Measurements from ENCODE around the gene MPG. TPM values are rescaled to one million over a fixed set of nuclear protein-coding genes. Genes with fewer than 3 reads are reported as not detected.
A peak's percentile ranks its signal among the peaks of the same experiment; 100 is the strongest.

Gene MPG
- total RNA-seq, 2 experiments from 2014 or later, result 53.1 to 58.7 TPM

GRCh38 chr16:53346-54236, 24.4 kb upstream of the MPG start, which contains the start of the genes POLR3K and SNRNP25:
Gene POLR3K (minus strand): TSS chr16:53608. CDS start chr16:53586, 22 bp downstream.
Gene SNRNP25 (plus strand): TSS chr16:53828. CDS start chr16:54017, 189 bp downstream.
- intact Hi-C loops (cut with micrococcal nuclease), result no loop called here
- H3K4me3 Mint-ChIP-seq, result peak within 1 kb of the TSS; percentile 87
- peaks cover 31% of the 10 kb centered on the region for H3K36me3 Mint-ChIP-seq

GRCh38 chr16:54237-54581, 23.8 kb upstream of the MPG start:
- H3K36me3 Mint-ChIP-seq, result peaks cover 31% of the 10 kb centered on the region
- CTCF ChIA-PET, result interaction anchor here (1.7 to 1.8 kb wide), 2 partner anchors 12 to 42 kb away, joined by 17 read pairs; no protein-coding TSS in a partner anchor
- H3K27ac Mint-ChIP-seq, result peak overlapping the region; percentile 28
- intact Hi-C loops (cut with micrococcal nuclease), result no loop called here
- peaks cover 27% of the 10 kb centered on the region for H3K4me1 Mint-ChIP-seq (ENCODE audit: low read depth)
- POLR2A ChIA-PET, result no interaction called here
- H3K9me3 Mint-ChIP-seq, result no peaks in the 10 kb centered on the region
- H3K27me3 Mint-ChIP-seq, result no peaks in the 10 kb centered on the region
- H3K4me3 Mint-ChIP-seq, result peak overlapping the region; percentile 87
- no peak for DNase-seq

More at GRCh38 chr16:53346-54236, 24.4 kb upstream of the MPG start, which contains the start of the genes POLR3K and SNRNP25:
- ChIA-PET CTCF (interaction anchor here (1.0 to 1.8 kb wide), 3 partner anchors 13 to 53 kb away, joined by 10 to 17 read pairs (median 17); no protein-coding TSS in a partner anchor), POLR2A (interaction anchor here (0.7 to 1.6 kb wide), 6 partner anchors 12 to 346 kb away, joined by 3 to 7 read pairs (median 4); partner anchors contain the start of genes AXIN1 and MPG)
- no peaks in the 10 kb centered on the region for H3K27me3 Mint-ChIP-seq
- no peaks in the 10 kb centered on the region for H3K9me3 Mint-ChIP-seq
- DNase-seq, result peak; percentile 99
- peaks cover 27% of the 10 kb centered on the region for H3K4me1 Mint-ChIP-seq (ENCODE audit: low read depth)
- peak within 1 kb of the TSS; percentile 90 for H3K27ac Mint-ChIP-seq

GRCh38 chr16:55571-56136, 22.4 kb upstream of the MPG start:
- POLR2A ChIA-PET, result no interaction called here
- H3K4me3 Mint-ChIP-seq, result no peak overlapping the region
- intact Hi-C loops (cut with micrococcal nuclease), result no loop called here

GRCh38 chr16:56231-56927, 21.6 kb upstream of the MPG start:
- H3K4me1 Mint-ChIP-seq (ENCODE audit: low read depth), result peaks cover 16% of the 10 kb centered on the region
- H3K4me3 Mint-ChIP-seq, result no peak overlapping the region
- H3K36me3 Mint-ChIP-seq, result peaks cover 19% of the 10 kb centered on the region
- H3K27ac Mint-ChIP-seq, result no peak overlapping the region
- intact Hi-C loops (cut with micrococcal nuclease), result no loop called here
- DNase-seq, result no peak
- H3K9me3 Mint-ChIP-seq, result no peaks in the 10 kb centered on the region
- ChIA-PET CTCF (interaction anchor here (0.8 to 1.4 kb wide), 2 partner anchors 9 to 41 kb away, joined by 3 to 7 read pairs; no protein-coding TSS in a partner anchor), POLR2A (no interaction called here)
- no peaks in the 10 kb centered on the region for H3K27me3 Mint-ChIP-seq

More at GRCh38 chr16:55571-56136, 22.4 kb upstream of the MPG start:
- H3K27me3 Mint-ChIP-seq, result no peaks in the 10 kb centered on the region
- peaks cover 27% of the 10 kb centered on the region for H3K36me3 Mint-ChIP-seq
- no peak for DNase-seq
- no peaks in the 10 kb centered on the region for H3K9me3 Mint-ChIP-seq
- H3K27ac Mint-ChIP-seq, result no peak overlapping the region
- CTCF ChIA-PET, result interaction anchor here (0.8 to 1.4 kb wide), 2 partner anchors 10 to 42 kb away, joined by 3 to 7 read pairs; no protein-coding TSS in a partner anchor
- H3K4me1 Mint-ChIP-seq (ENCODE audit: low read depth), result peaks cover 24% of the 10 kb centered on the region

- peaks cover 9% of the 10 kb centered on the region for H3K4me1 Mint-ChIP-seq (ENCODE audit: low read depth)
- no peak for DNase-seq
- peaks cover 17% of the 10 kb centered on the region for H3K36me3 Mint-ChIP-seq
- H3K9me3 Mint-ChIP-seq, result no peaks in the 10 kb centered on the region
- no peaks in the 10 kb centered on the region for H3K27me3 Mint-ChIP-seq
- ChIA-PET CTCF (interaction anchor here (1.0 to 1.5 kb wide), 3 partner anchors 8 to 49 kb away, joined by 3 read pairs; no protein-coding TSS in a partner anchor), POLR2A (no interaction called here)
- no peak overlapping the region for H3K4me3 Mint-ChIP-seq
- intact Hi-C loops (cut with micrococcal nuclease), result no loop called here
- H3K27ac Mint-ChIP-seq, result no peak overlapping the region
Observed at GRCh38 chr16:57711-58110, 20.3 kb upstream of the MPG start.

- H3K4me1 Mint-ChIP-seq (ENCODE audit: low read depth), result peaks cover 6% of the 10 kb centered on the region
- no peaks in the 10 kb centered on the region for H3K27me3 Mint-ChIP-seq
- CTCF ChIA-PET, result interaction anchor here (1.5 kb wide), 1 partner anchor 39 kb away, joined by 3 read pairs; no protein-coding TSS in a partner anchor
- H3K27ac Mint-ChIP-seq, result no peak overlapping the region
- H3K4me3 Mint-ChIP-seq, result no peak overlapping the region
- intact Hi-C loops (cut with micrococcal nuclease), result no loop called here
- no peaks in the 10 kb centered on the region for H3K9me3 Mint-ChIP-seq
- POLR2A ChIA-PET, result interaction anchor here (1.5 kb wide), 1 partner anchor 14 kb away, joined by 4 read pairs; the partner anchor contains the start of gene RHBDF1
- no peak for DNase-seq
- peaks cover 13% of the 10 kb centered on the region for H3K36me3 Mint-ChIP-seq
Observed at GRCh38 chr16:58491-59439, 19.3 kb upstream of the MPG start.

- intact Hi-C loops (cut with micrococcal nuclease), result no loop called here
- H3K27ac Mint-ChIP-seq, result no peak overlapping the region
- peaks cover 2% of the 10 kb centered on the region for H3K4me1 Mint-ChIP-seq (ENCODE audit: low read depth)
- ChIA-PET CTCF (interaction anchor here (1.5 to 1.9 kb wide), 2 partner anchors 37 to 47 kb away, joined by 5 to 13 read pairs; no protein-coding TSS in a partner anchor), POLR2A (interaction anchor here (1.5 kb wide), 1 partner anchor 13 kb away, joined by 4 read pairs; the partner anchor contains the start of gene RHBDF1)
- no peaks in the 10 kb centered on the region for H3K27me3 Mint-ChIP-seq
- H3K36me3 Mint-ChIP-seq, result peaks cover 13% of the 10 kb centered on the region
- DNase-seq, result no peak
- H3K9me3 Mint-ChIP-seq, result no peaks in the 10 kb centered on the region
- no peak overlapping the region for H3K4me3 Mint-ChIP-seq
Observed at GRCh38 chr16:59440-60059, 18.5 kb upstream of the MPG start.

- Mint-ChIP-seq H3K4me3 (no peak overlapping the region), H3K27me3 (no peaks in the 10 kb centered on the region), H3K36me3 (peaks cover 13% of the 10 kb centered on the region), H3K4me1 (ENCODE audit: low read depth) (no peaks in the 10 kb centered on the region), H3K27ac (no peak overlapping the region), H3K9me3 (no peaks in the 10 kb centered on the region)
- DNase-seq, result no peak
- CTCF ChIA-PET, result interaction anchor here (1.5 to 1.9 kb wide), 2 partner anchors 37 to 47 kb away, joined by 5 to 13 read pairs; no protein-coding TSS in a partner anchor
- POLR2A ChIA-PET, result interaction anchor here (1.5 kb wide), 1 partner anchor 12 kb away, joined by 4 read pairs; the partner anchor contains the start of gene RHBDF1
- intact Hi-C loops (cut with micrococcal nuclease), result no loop called here
Observed at GRCh38 chr16:60166-60565, 17.9 kb upstream of the MPG start.

- no peaks in the 10 kb centered on the region for H3K4me1 Mint-ChIP-seq (ENCODE audit: low read depth)
- CTCF ChIA-PET, result interaction anchor here (1.5 to 11.5 kb wide), 3 partner anchors 35 to 46 kb away, joined by 5 to 384 read pairs (median 13); no protein-coding TSS in a partner anchor
- H3K9me3 Mint-ChIP-seq, result no peaks in the 10 kb centered on the region
- DNase-seq, result no peak
- H3K27me3 Mint-ChIP-seq, result no peaks in the 10 kb centered on the region
- no peak overlapping the region for H3K27ac Mint-ChIP-seq
- intact Hi-C loops (cut with micrococcal nuclease), result no loop called here
- peaks cover 9% of the 10 kb centered on the region for H3K36me3 Mint-ChIP-seq
- no peak overlapping the region for H3K4me3 Mint-ChIP-seq
- POLR2A ChIA-PET, result no interaction called here
Observed at GRCh38 chr16:60929-61878, 16.8 kb upstream of the MPG start.
